H1 (cell line): ENCODE results near the gene IP6K1. TPM values are rescaled to one million over a fixed set of nuclear protein-coding genes. Genes with fewer than 3 reads are reported as not detected.

Source experiments
- CTCF ChIA-PET: fragments of 300-600 bp; sonication (Branson Sonifier 250); formaldehyde crosslinking; loops from one replicate; lab custom pipeline; 2021; ENCODE audit not compliant: partially characterized antibody; lab: Charles Lee
- POLR2A ChIA-PET: fragments of 300-600 bp; sonication (Branson Sonifier 250); formaldehyde crosslinking; loops from one replicate; lab custom pipeline; 2021; ENCODE audit warnings: inconsistent platforms; ENCODE audit not compliant: partially characterized antibody; lab: Charles Lee
- DNase-seq, 2 experiments: peaks; one replicate each; pipeline versions ENCODE4 v3.0.0 to v3.0.0-alpha.2; 2010 to 2022; ENCODE audit warnings: low spot score in 2 of 2, low read depth in 1 of 2, mixed read lengths in 1 of 2
- FAIRE-seq: peaks from 2 replicates; lab custom pipeline; 2011; peaks lifted over from hg19 to GRCh38; lab: Jason Lieb, UNC
- H2AFZ ChIP-seq: 2 replicates; pipeline ENCODE4 v1.8.1; 2012; ENCODE audit warnings: low read length, inconsistent platforms
- H2AK5ac ChIP-seq: 2 replicates; pipeline ENCODE4 v1.6.1; 2013; ENCODE audit warnings: low read depth, low read length
- H2BK120ac ChIP-seq: replicated peaks from 2 replicates; pipeline ENCODE3; 2013; ENCODE audit warnings: low read depth, low read length, inconsistent platforms
- H2BK12ac ChIP-seq: 2 replicates; pipeline ENCODE4 v1.6.1; 2013; ENCODE audit warnings: low read depth, low read length
- H2BK15ac ChIP-seq: 2 replicates; pipeline ENCODE4 v1.6.1; 2013; ENCODE audit warnings: low read length
- H2BK20ac ChIP-seq: 2 replicates; pipeline ENCODE4 v1.6.1; 2013; ENCODE audit warnings: low read length
- H2BK5ac ChIP-seq: 2 replicates; pipeline ENCODE4 v1.6.1; 2013; ENCODE audit warnings: low read depth, low read length
- H3K14ac ChIP-seq: 2 replicates; pipeline ENCODE4 v1.6.1; 2013; ENCODE audit warnings: inconsistent platforms; ENCODE audit not compliant: insufficient read length
- H3K18ac ChIP-seq: 2 replicates; pipeline ENCODE4 v1.6.1; 2013; ENCODE audit warnings: low read length; ENCODE audit errors: extremely low read depth
- H3K23ac ChIP-seq: 2 replicates; pipeline ENCODE4 v1.6.1; 2013; ENCODE audit warnings: inconsistent platforms; ENCODE audit not compliant: insufficient read length
- H3K23me2 ChIP-seq: 2 replicates; pipeline ENCODE4 v1.6.1; 2013; ENCODE audit warnings: low read depth, low read length
- H3K27ac ChIP-seq: 2 replicates; pipeline ENCODE4 v1.6.1; 2011; ENCODE audit warnings: low read depth, low read length, inconsistent platforms
- H3K27me3 ChIP-seq, 4 experiments: replicated peaks in 1 of 4; 1 replicate in 1 of 4; 2 replicates in 3 of 4; pipeline versions ENCODE4 v1.6.1 to v1.8.1; 2011 to 2013; ENCODE audit warnings: low read length in 3 of 4, mild to moderate bottlenecking in 3 of 4, inconsistent platforms in 2 of 4, mixed read lengths in 2 of 4, moderate library complexity in 1 of 4; ENCODE audit not compliant: control insufficient read depth in 3 of 4, insufficient read depth in 3 of 4; ENCODE audit errors: extremely low read depth in 1 of 4
- H3K36me3 ChIP-seq, 4 experiments: 2 replicates each; pipeline versions ENCODE4 v1.6.1 to v1.8.1; 2011 to 2013; ENCODE audit warnings: mild to moderate bottlenecking in 4 of 4, low read length in 3 of 4, moderate library complexity in 2 of 4, control low read depth in 1 of 4, inconsistent platforms in 1 of 4; ENCODE audit not compliant: insufficient read depth in 4 of 4, control insufficient read depth in 2 of 4
- H3K4ac ChIP-seq: replicated peaks from 2 replicates; pipeline ENCODE3; 2013; ENCODE audit warnings: low read length, low read depth, mixed read lengths, inconsistent platforms; ENCODE audit not compliant: insufficient read length
- H3K4me1 ChIP-seq, 4 experiments: replicated peaks in 1 of 4; 1 replicate in 1 of 4; 2 replicates in 3 of 4; pipeline versions ENCODE4 v1.6.1 to v1.8.1; 2011 to 2013; ENCODE audit warnings: low read length in 3 of 4, inconsistent platforms in 2 of 4, mixed read lengths in 1 of 4; ENCODE audit not compliant: insufficient read depth in 4 of 4, control insufficient read depth in 3 of 4
- H3K4me2 ChIP-seq, 2 experiments: 2 replicates each; pipeline versions ENCODE4 v1.6.1 to v1.8.1; 2011 to 2013; ENCODE audit warnings: low read depth in 2 of 2, low read length in 2 of 2, control low read depth in 1 of 2, inconsistent platforms in 1 of 2, mild to moderate bottlenecking in 1 of 2; ENCODE audit not compliant: insufficient read depth in 1 of 2
- H3K4me3 ChIP-seq, 4 experiments: fragments of 200-600, 300-600 bp in 1 of 4; sonication (generic), shearing (Covaris generic), sonication (Bioruptor Twin) in 1 of 4; 2 replicates each; pipeline versions ENCODE4 v1.5.1 to v1.8.1; 2011 to 2016; ENCODE audit warnings: low read length in 4 of 4, low read depth in 3 of 4, control low read depth in 2 of 4, inconsistent platforms in 2 of 4, mild to moderate bottlenecking in 2 of 4, mixed read lengths in 1 of 4, moderate library complexity in 1 of 4; ENCODE audit not compliant: insufficient read depth in 2 of 4; ENCODE audit errors: extremely low read depth in 1 of 4
- H3K56ac ChIP-seq: replicated peaks from 2 replicates; pipeline ENCODE3; 2013; ENCODE audit warnings: low read depth, mild to moderate bottlenecking, mixed read lengths, low read length, inconsistent platforms; ENCODE audit not compliant: insufficient read length
- H3K79me1 ChIP-seq: 2 replicates; pipeline ENCODE4 v1.6.1; 2013; ENCODE audit warnings: low read depth, low read length, control low read depth
- H3K79me2 ChIP-seq, 2 experiments: 2 replicates each; pipeline versions ENCODE4 v1.6.1 to v1.8.1; 2012 to 2013; ENCODE audit warnings: low read length in 2 of 2, mild to moderate bottlenecking in 2 of 2, inconsistent platforms in 1 of 2; ENCODE audit not compliant: insufficient read depth in 2 of 2, control insufficient read depth in 1 of 2
- H3K9ac ChIP-seq, 4 experiments: replicated peaks in 1 of 4; 1 replicate in 1 of 4; 2 replicates in 3 of 4; pipeline versions ENCODE4 v1.6.1 to v1.8.1; 2011 to 2013; ENCODE audit warnings: low read depth in 3 of 4, low read length in 3 of 4, control low read depth in 2 of 4, mild to moderate bottlenecking in 2 of 4, moderate library complexity in 2 of 4, inconsistent platforms in 1 of 4; ENCODE audit errors: extremely low read depth in 1 of 4
- H3K9me3 ChIP-seq, 2 experiments: 2 replicates each; pipeline versions ENCODE4 v1.6.1 to v1.8.1; 2012 to 2013; ENCODE audit warnings: mild to moderate bottlenecking in 2 of 2, moderate library complexity in 2 of 2, control low read depth in 1 of 2, inconsistent platforms in 1 of 2, low read depth in 1 of 2, low read length in 1 of 2, mixed read lengths in 1 of 2; ENCODE audit not compliant: insufficient read depth in 2 of 2
- H4K20me1 ChIP-seq, 2 experiments: replicated peaks in 1 of 2; 2 replicates each; pipeline versions ENCODE3 to v1.8.1; 2011 to 2013; ENCODE audit warnings: inconsistent platforms in 2 of 2, low read length in 2 of 2, mild to moderate bottlenecking in 1 of 2; ENCODE audit not compliant: insufficient read depth in 2 of 2, control insufficient read depth in 1 of 2
- H4K5ac ChIP-seq: 2 replicates; pipeline ENCODE4 v1.6.1; 2013; ENCODE audit warnings: low read length, low read depth, mixed read lengths, inconsistent platforms; ENCODE audit not compliant: insufficient read length
- H4K8ac ChIP-seq: 2 replicates; pipeline ENCODE4 v1.8.0; 2013; ENCODE audit warnings: mild to moderate bottlenecking, moderate library complexity, low read length, inconsistent platforms; ENCODE audit not compliant: insufficient read depth; ENCODE audit errors: extremely low read depth
- H4K91ac ChIP-seq: replicated peaks from 2 replicates; pipeline ENCODE3; 2013; ENCODE audit warnings: low read length, mixed read lengths, inconsistent platforms; ENCODE audit not compliant: insufficient read length
- ASH2L ChIP-seq: fragments of 200-600, 300-600 bp; sonication (generic); IDR thresholded peaks from one replicate; pipeline ENCODE4 v1.7.1; 2017; ENCODE audit warnings: low read length
- BACH1 ChIP-seq: IDR thresholded peaks from 2 replicates; pipeline ENCODE4 v1.6.1; 2012; ENCODE audit warnings: low read length, improper control_type of control experiment
- BRCA1 ChIP-seq: IDR thresholded peaks from 2 replicates; pipeline ENCODE4 v1.6.1; 2012; ENCODE audit warnings: low read depth, low read length, improper control_type of control experiment
- CBX5 ChIP-seq: fragments of 300-800, 300-1000 bp; sonication (generic); IDR thresholded peaks from 2 replicates; pipeline ENCODE4 v1.7.1; 2016; ENCODE audit warnings: antibody characterized with exemption, low read length, low read depth
- CBX8 ChIP-seq: fragments of 300-800, 300-1000 bp; sonication (generic); IDR thresholded peaks from 2 replicates; pipeline ENCODE4 v1.7.1; 2016; ENCODE audit warnings: low read depth, low read length, borderline replicate concordance
- CTCF ChIP-seq, 3 experiments: IDR thresholded peaks; 1 replicate in 2 of 3; 2 replicates in 1 of 3; pipeline versions ENCODE4 v1.5.1 to v1.6.1; 2011; ENCODE audit warnings: low read length in 3 of 3, mild to moderate bottlenecking in 3 of 3, inconsistent platforms in 2 of 3, low read depth in 1 of 3, moderate library complexity in 1 of 3; ENCODE audit not compliant: insufficient read depth in 1 of 3; ENCODE audit errors: control extremely low read depth in 1 of 3
- MAFK ChIP-seq: IDR thresholded peaks from 2 replicates; pipeline ENCODE4 v1.6.1; 2012; ENCODE audit warnings: low read depth, mild to moderate bottlenecking, improper control_type of control experiment, low read length
- SIN3A ChIP-seq, 2 experiments: IDR thresholded peaks in 1 of 2; conservative IDR thresholded peaks in 1 of 2; 2 replicates each; pipeline ENCODE4 v1.6.1; 2011 to 2012; ENCODE audit warnings: low read length in 2 of 2, improper control_type of control experiment in 1 of 2, low read depth in 1 of 2, mild to moderate bottlenecking in 1 of 2
- SIX5 ChIP-seq: IDR thresholded peaks from 2 replicates; pipeline ENCODE4 v1.6.1; 2011; ENCODE audit warnings: mild to moderate bottlenecking, low read depth, low read length
- TAF1 ChIP-seq: IDR thresholded peaks from 2 replicates; pipeline ENCODE4 v1.6.1; 2011; ENCODE audit warnings: mild to moderate bottlenecking, low read depth, low read length
- ZNF274 ChIP-seq: IDR thresholded peaks from 2 replicates; pipeline ENCODE4 v1.7.0; 2012; ENCODE audit warnings: low read length, borderline replicate concordance; ENCODE audit errors: extremely low read depth
- WGBS, 2 experiments: shearing (Covaris generic) in 1 of 2; methylation state at CpG; one replicate each; pipeline versions ENCODE4 v1.1.6 to v1.1.7; 2013 to 2015; ENCODE audit warnings: low lambda C conversion rate in 2 of 2, mixed read lengths in 2 of 2, inconsistent platforms in 1 of 2, low coverage in 1 of 2, missing lambda C conversion rate in 1 of 2; ENCODE audit not compliant: insufficient replicate concordance in 2 of 2, insufficient coverage in 1 of 2, insufficient read length in 1 of 2; ENCODE audit errors: extremely low coverage in 1 of 2, missing lambda C conversion rate in 1 of 2; 5-methylcytosine and 5-hydroxymethylcytosine counted together
- polyA plus RNA-seq, 7 experiments: library from polyadenylated mRNA; depleted of rRNA in 3 of 7; stranded (reverse) in 5 of 7; unstranded in 2 of 7; fragments of >200 nt in 5 of 7; fragments of 200-250 nt in 2 of 7; gene quantifications; 1 replicate in 5 of 7; 2 replicates in 1 of 7; 4 replicates in 1 of 7; pipeline versions ENCODE4 v1.2.1 to v1.2.3, GENCODE V29; 2011 to 2013; ENCODE audit warnings: missing spikeins in 2 of 7, mixed read lengths in 2 of 7
- total RNA-seq: library from RNA; stranded (reverse); fragmentation: NEBNext Ultra II Directional; extraction: Animal tissue kit (Norgen Biotek cat#: 25700); gene quantifications from 2 replicates; pipeline ENCODE4 v1.2.1, GENCODE V29; 2021

The IP6K1 gene
- total and polyA plus RNA-seq, 2 of the 8 experiments (the other 6 are each of a cell fraction or from before 2014, with no cell fraction given) = 31.5 to 35.2 TPM

DNA sequence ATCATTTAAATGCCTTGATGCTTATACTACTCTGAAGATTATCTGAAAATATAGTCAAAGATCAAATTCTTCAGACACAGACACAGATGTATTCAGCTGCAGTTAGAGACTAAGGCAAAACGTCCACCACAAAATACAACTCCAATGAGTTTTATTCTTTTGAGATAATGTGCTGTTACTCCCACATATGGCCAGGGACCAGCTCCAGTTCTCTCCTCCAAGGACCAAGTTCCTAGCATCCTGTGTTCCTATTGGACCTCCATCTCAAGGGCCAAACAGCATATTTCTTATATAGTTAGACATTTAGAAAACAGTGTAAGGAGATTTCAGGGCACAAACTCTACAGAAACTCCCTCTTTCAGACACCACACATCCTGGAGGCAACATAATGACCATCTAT, 27.1 kb downstream of the IP6K1 start:
- CTCF ChIA-PET = interaction anchor here (0.8 to 0.9 kb wide), 2 partner anchors 10 to 58 kb away, joined by 3 read pairs; no protein-coding TSS in a partner anchor
- no peak overlapping the region for H2BK120ac ChIP-seq
- H3K4ac ChIP-seq = no peak overlapping the region
- FAIRE-seq = no peak
- no peak overlapping the region for H3K4me2 ChIP-seq
- H2BK12ac ChIP-seq = no peak overlapping the region
- no peak overlapping the region for H2BK5ac ChIP-seq
- H3K18ac ChIP-seq = no peak overlapping the region
- no peak overlapping the region for H3K9ac ChIP-seq
- no peaks in the 10 kb centered on the region for H3K27me3 ChIP-seq
- H4K20me1 ChIP-seq = peaks cover 3 to 6% of the 10 kb centered on the region in 2 experiments
- no peaks in the 10 kb centered on the region for H3K4me1 ChIP-seq
- no peak overlapping the region for H3K27ac ChIP-seq
- POLR2A ChIA-PET = interaction anchor here (0.6 to 0.9 kb wide), 2 partner anchors 14 to 40 kb away, joined by 3 read pairs; no protein-coding TSS in a partner anchor
- no peak overlapping the region for H4K8ac ChIP-seq
- peaks cover 3% of the 10 kb centered on the region; the same call in 1 of the 2 replicates for H3K79me1 ChIP-seq
- H3K36me3 ChIP-seq = no peaks in the 10 kb centered on the region
- no peak for DNase-seq
- H2BK20ac ChIP-seq = no peak overlapping the region
- H3K23me2 ChIP-seq = no peaks in the 10 kb centered on the region
- no peak for TF ChIP-seq BACH1
- no peak for TF ChIP-seq CTCF (IDR thresholded peaks at IDR 0.05; ENCODE audit: control extremely low read depth in 1 of 3, insufficient read depth in 1 of 3, low read depth in 1 of 3, low read length in 3 of 3)
- TF ChIP-seq CBX5 = no peak
- TF ChIP-seq BRCA1 = no peak
- TF ChIP-seq MAFK = no peak
- TF ChIP-seq ZNF274 = no peak
- TF ChIP-seq SIX5 = no peak
- no peak for TF ChIP-seq SIN3A (conservative IDR thresholded peaks at IDR 0.05 in 1 of 2, IDR thresholded peaks at IDR 0.05 in 1 of 2; ENCODE audit: low read depth in 1 of 2, low read length in 2 of 2)
- no peak for TF ChIP-seq ASH2L
- TF ChIP-seq TAF1 = no peak
- no peak for TF ChIP-seq CBX8
- no peak overlapping the region for H2AK5ac ChIP-seq
- no peak overlapping the region for H3K56ac ChIP-seq
- H3K23ac ChIP-seq = no peak overlapping the region
- H4K5ac ChIP-seq = no peak overlapping the region
- H3K79me2 ChIP-seq = peaks cover 0 to 73% of the 10 kb centered on the region in 2 experiments; a peak in 3 of 4 replicates
- no peak overlapping the region for H3K4me3 ChIP-seq
- no peak overlapping the region for H3K14ac ChIP-seq
- H4K91ac ChIP-seq = no peak overlapping the region
- 69% methylated on average over 1 of the region's 1 CpG; no CpG with 5 or more reads in 1 of the 2 experiments for WGBS, 2 experiments
- no peak overlapping the region for H2AFZ ChIP-seq
- H3K9me3 ChIP-seq = no peaks in the 10 kb centered on the region
- no peak overlapping the region for H2BK15ac ChIP-seq
